ENCODE results near the gene LLPH. TPM values are rescaled to one million over a fixed set of nuclear protein-coding genes. Genes with fewer than 3 reads are reported as not detected.

Gene LLPH
- total and polyA plus RNA-seq, 2 of the 13 experiments (the other 11 are each of a cell fraction or from before 2014, with no cell fraction given), result 4.2 to 25.6 TPM

- H3K9me3 ChIP-seq (ENCODE audit: low read length), result no peaks in the 10 kb centered on the region
- WGBS (ENCODE audit: low lambda C conversion rate), result 6% methylated on average over 1 of the region's 1 CpG
- H3K4me1 ChIP-seq (ENCODE audit: insufficient read depth, low read length), result no peaks in the 10 kb centered on the region
- H3K4me3 ChIP-seq (replicated peaks in 1 of 3; ENCODE audit: insufficient read depth in 1 of 3, low read depth in 2 of 3, low read length in 3 of 3), result no peak overlapping the region
- H3K36me3 ChIP-seq (replicated peaks in 1 of 2; ENCODE audit: control insufficient read depth in 1 of 2, insufficient read depth in 2 of 2, low read length in 2 of 2), result no peaks in the 10 kb centered on the region
- TF ChIP-seq ZNF589 (CRISPR knock-in tag; conservative IDR thresholded peaks at IDR 0.05), result no peak
- no peak for TF ChIP-seq XBP1 (CRISPR knock-in tag; IDR thresholded peaks at IDR 0.05)
- TF ChIP-seq ZNF605 (CRISPR knock-in tag; IDR thresholded peaks at IDR 0.05), result no peak
- no peak for TF ChIP-seq HNF1A (IDR thresholded peaks at IDR 0.05; ENCODE audit: low read depth)
- TF ChIP-seq HNF1A (CRISPR knock-in tag; IDR thresholded peaks at IDR 0.05; ENCODE audit: borderline replicate concordance), result no peak
- H3K4me2 ChIP-seq (ENCODE audit: low read depth, low read length), result no peak overlapping the region
- ChIA-PET CTCF (ENCODE audit: low intra/inter-chr PET ratio, low total read pairs) (no interaction called here), POLR2A (interaction anchor here (0.5 kb wide), 1 partner anchor 126 kb away, joined by 4 read pairs; the partner anchor contains the start of gene HELB)
- DNase-seq (ENCODE audit: low spot score) (no peak), FAIRE-seq (no peak), ATAC-seq (no peak)
- no peak overlapping the region for H2AFZ ChIP-seq (ENCODE audit: low read length)
- in situ Hi-C loops (cut with HindIII; ENCODE audit: extremely low pct_ligation_motif_present, low pct_unique_long_range_greater_than_20kb) (no loop called here), intact Hi-C loops (cut with micrococcal nuclease; ENCODE audit: unreplicated experiment) (no loop called here)
- H4K20me1 ChIP-seq (ENCODE audit: insufficient read depth, low read length), result no peaks in the 10 kb centered on the region
- H3K27ac ChIP-seq (ENCODE audit: extremely low read length, insufficient read depth, low read length), result no peak overlapping the region
- no peaks in the 10 kb centered on the region for H3K79me2 ChIP-seq (ENCODE audit: insufficient read depth, low read length)
- no peaks in the 10 kb centered on the region; a peak in 1 of 5 replicates for H3K27me3 ChIP-seq (ENCODE audit: control insufficient read depth in 1 of 2, insufficient read depth in 2 of 2, low read length in 2 of 2)
- no peak overlapping the region for H3K9ac ChIP-seq (ENCODE audit: insufficient read depth, low read depth, low read length)
- no TSS peak for BruUV-seq (replicated peaks)
Measured at GRCh38 chr12:66176105-66176900, 45.8 kb upstream of the LLPH start.
